HEK293 (cell line): ENCODE results near the gene TRIM2.

Experiments
- CTCF ChIA-PET: fragments of 350-600 bp; formaldehyde crosslinking; extraction: SDS; loops from one replicate; lab custom pipeline; 2021; ENCODE audit warnings: antibody characterized with exemption; lab: Yijun Ruan, JAX
- POLR2A ChIA-PET: fragments of 300-600 bp; formaldehyde crosslinking; extraction: SDS; loops from one replicate; lab custom pipeline; 2020; ENCODE audit warnings: antibody characterized with exemption, inconsistent platforms; lab: Yijun Ruan, JAX
- H3K27ac ChIP-seq: fragments of 200-500 bp; sonication (Bioruptor generic); 2 replicates; pipeline ENCODE4 v1.5.1; 2014; ENCODE audit warnings: low read depth, low read length, control low read depth, inconsistent platforms; ENCODE audit errors: extremely low read depth
- H3K36me3 ChIP-seq, 2 experiments: fragments of 200-500 bp in 1 of 2; sonication (Bioruptor generic) in 1 of 2; 1 replicate in 1 of 2; 2 replicates in 1 of 2; pipeline ENCODE4 v1.5.1; 2014 to 2017; ENCODE audit warnings: inconsistent platforms in 2 of 2, low read length in 2 of 2; ENCODE audit not compliant: control insufficient read depth in 2 of 2, insufficient read depth in 1 of 2
- H3K4me1 ChIP-seq: fragments of 200-500 bp; sonication (Bioruptor generic); 2 replicates; pipeline ENCODE4 v1.5.1; 2014; ENCODE audit warnings: mild to moderate bottlenecking, low read length, inconsistent platforms; ENCODE audit not compliant: control insufficient read depth, insufficient read depth
- H3K4me3 ChIP-seq: 2 replicates; pipeline ENCODE4 v1.5.1; 2011; ENCODE audit warnings: low read depth, mild to moderate bottlenecking, control low read depth, low read length, moderate library complexity
- H3K9me3 ChIP-seq: fragments of 200-500 bp; sonication (Bioruptor generic); 2 replicates; pipeline ENCODE4 v1.5.1; 2014; ENCODE audit warnings: low read depth, low read length, inconsistent platforms; ENCODE audit not compliant: control insufficient read depth, insufficient read depth
- BCL11A ChIP-seq: fragments of 450-650 bp; formaldehyde crosslinking; IDR thresholded peaks from 2 replicates; pipeline ENCODE4 v1.5.1; 2016; ENCODE audit warnings: low read depth, missing biosample characterization, missing genetic modification characterization
- HOXA7 ChIP-seq: sonication (generic); formaldehyde crosslinking; IDR thresholded peaks from 2 replicates; pipeline ENCODE4 v1.8.1; 2022; ENCODE audit warnings: missing genetic modification reagents, borderline replicate concordance
- PRDM1 ChIP-seq: fragments of 450-650 bp; formaldehyde crosslinking; IDR thresholded peaks from 2 replicates; pipeline ENCODE4; 2016; ENCODE audit warnings: missing biosample characterization, missing genetic modification characterization
- WT1 ChIP-seq: fragments of 450-650 bp; formaldehyde crosslinking; IDR thresholded peaks from 2 replicates; pipeline ENCODE4 v1.5.1; 2016; ENCODE audit warnings: missing biosample characterization, missing genetic modification characterization
- ZNF10 ChIP-seq: fragments of 450-650 bp; formaldehyde crosslinking; IDR thresholded peaks from 2 replicates; pipeline ENCODE4 v1.5.1; 2017; ENCODE audit warnings: missing biosample characterization, missing genetic modification characterization
- ZNF169 ChIP-seq: fragments of 450-650 bp; formaldehyde crosslinking; IDR thresholded peaks from 2 replicates; pipeline ENCODE4 v1.5.1; 2016; ENCODE audit warnings: missing biosample characterization, missing genetic modification characterization
- ZNF23 ChIP-seq: fragments of 450-650 bp; formaldehyde crosslinking; IDR thresholded peaks from 2 replicates; pipeline ENCODE4 v1.5.1; 2016; ENCODE audit warnings: missing biosample characterization, missing genetic modification characterization, borderline replicate concordance
- ZNF239 ChIP-seq: fragments of 450-650 bp; formaldehyde crosslinking; IDR thresholded peaks from 2 replicates; pipeline ENCODE4 v1.5.1; 2016; ENCODE audit warnings: missing biosample characterization, missing genetic modification characterization
- ZNF366 ChIP-seq: fragments of 450-650 bp; formaldehyde crosslinking; conservative IDR thresholded peaks from 2 replicates; pipeline ENCODE4 v1.5.1; 2016; ENCODE audit warnings: missing biosample characterization, missing genetic modification characterization
- ZNF404 ChIP-seq: fragments of 450-650 bp; formaldehyde crosslinking; IDR thresholded peaks from 2 replicates; pipeline ENCODE4 v1.5.1; 2017; ENCODE audit warnings: missing biosample characterization, missing genetic modification characterization
- ZNF426 ChIP-seq: fragments of 450-650 bp; formaldehyde crosslinking; IDR thresholded peaks from 2 replicates; pipeline ENCODE4 v1.5.1; 2017; ENCODE audit warnings: missing biosample characterization, missing genetic modification characterization, mild to moderate bottlenecking, inconsistent platforms, moderate library complexity
- ZNF555 ChIP-seq: fragments of 450-650 bp; formaldehyde crosslinking; conservative IDR thresholded peaks from 2 replicates; pipeline ENCODE4 v1.5.1; 2017; ENCODE audit warnings: missing biosample characterization, mild to moderate bottlenecking, missing genetic modification characterization, inconsistent platforms
- ZNF561 ChIP-seq: fragments of 450-650 bp; IDR thresholded peaks from 2 replicates; pipeline ENCODE4 v1.5.1; 2018; ENCODE audit warnings: missing biosample characterization, missing genetic modification characterization, borderline replicate concordance
- ZNF600 ChIP-seq: fragments of 450-650 bp; formaldehyde crosslinking; IDR thresholded peaks from 2 replicates; pipeline ENCODE4 v1.5.1; 2016; ENCODE audit warnings: missing biosample characterization, missing genetic modification characterization
- ZNF624 ChIP-seq: fragments of 450-650 bp; formaldehyde crosslinking; IDR thresholded peaks from 2 replicates; pipeline ENCODE4 v1.5.1; 2017; ENCODE audit warnings: missing biosample characterization, missing genetic modification characterization
- ZNF626 ChIP-seq: fragments of 450-650 bp; sonication (Bioruptor Pico); formaldehyde crosslinking; IDR thresholded peaks from 2 replicates; pipeline ENCODE4 v1.5.1; 2018; ENCODE audit warnings: missing biosample characterization, missing genetic modification characterization, inconsistent platforms
- ZSCAN30 ChIP-seq: fragments of 450-650 bp; IDR thresholded peaks from 2 replicates; pipeline ENCODE4 v1.5.1; 2018; ENCODE audit warnings: missing biosample characterization, mild to moderate bottlenecking, missing genetic modification characterization, moderate library complexity
- TF ChIP-seq, protein P1 (sequence below): fragments of 450-650 bp; formaldehyde crosslinking; IDR thresholded peaks from 2 replicates; pipeline ENCODE4 v1.5.1; 2016; ENCODE audit warnings: missing biosample characterization, missing genetic modification characterization
- TF ChIP-seq, protein P2 (sequence below): fragments of 450-650 bp; formaldehyde crosslinking; IDR thresholded peaks from 2 replicates; pipeline ENCODE4 v1.5.1; 2016; ENCODE audit warnings: missing biosample characterization, missing genetic modification characterization
- TF ChIP-seq, protein P3 (sequence below): fragments of 450-650 bp; formaldehyde crosslinking; IDR thresholded peaks from 2 replicates; pipeline ENCODE4 v1.5.1; 2016; ENCODE audit warnings: missing biosample characterization, missing genetic modification characterization
- TF ChIP-seq, protein P4 (sequence below): fragments of 450-650 bp; IDR thresholded peaks from 2 replicates; pipeline ENCODE4 v1.5.1; 2018; ENCODE audit warnings: missing biosample characterization, mild to moderate bottlenecking, missing genetic modification characterization
- TF ChIP-seq, protein P5 (sequence below): fragments of 450-650 bp; formaldehyde crosslinking; IDR thresholded peaks from 2 replicates; pipeline ENCODE4 v1.5.1; 2017; ENCODE audit warnings: missing biosample characterization, missing genetic modification characterization

The TRIM2 gene

DNA sequence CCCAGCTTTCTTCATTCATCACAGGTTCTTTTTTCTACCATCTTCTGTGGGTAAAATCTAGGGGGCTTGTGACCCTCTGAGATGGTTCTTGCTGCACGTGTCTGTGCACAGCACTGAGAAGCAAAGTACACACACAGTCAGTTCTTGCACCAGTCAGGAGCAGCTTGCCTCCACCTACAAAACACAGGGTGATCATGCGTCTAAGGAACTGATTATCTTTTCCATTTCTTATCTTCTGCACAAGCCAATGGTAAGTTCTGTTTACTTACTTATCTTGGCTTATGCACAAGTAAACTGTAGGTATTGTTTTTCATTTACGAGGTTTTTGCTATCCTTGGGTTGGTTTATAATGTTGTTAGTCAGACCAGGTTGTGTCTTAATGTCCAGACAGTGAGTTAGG is 40.7 kb downstream of the TRIM2 start:
- H3K36me3 ChIP-seq, result peaks cover 0 to under 1% of the 10 kb centered on the region in 2 experiments; a peak in 2 of 3 replicates
- no peak overlapping the region for H3K4me3 ChIP-seq
- no peaks in the 10 kb centered on the region for H3K9me3 ChIP-seq
- H3K27ac ChIP-seq, result no peak overlapping the region
- TF ChIP-seq, protein P1, sequence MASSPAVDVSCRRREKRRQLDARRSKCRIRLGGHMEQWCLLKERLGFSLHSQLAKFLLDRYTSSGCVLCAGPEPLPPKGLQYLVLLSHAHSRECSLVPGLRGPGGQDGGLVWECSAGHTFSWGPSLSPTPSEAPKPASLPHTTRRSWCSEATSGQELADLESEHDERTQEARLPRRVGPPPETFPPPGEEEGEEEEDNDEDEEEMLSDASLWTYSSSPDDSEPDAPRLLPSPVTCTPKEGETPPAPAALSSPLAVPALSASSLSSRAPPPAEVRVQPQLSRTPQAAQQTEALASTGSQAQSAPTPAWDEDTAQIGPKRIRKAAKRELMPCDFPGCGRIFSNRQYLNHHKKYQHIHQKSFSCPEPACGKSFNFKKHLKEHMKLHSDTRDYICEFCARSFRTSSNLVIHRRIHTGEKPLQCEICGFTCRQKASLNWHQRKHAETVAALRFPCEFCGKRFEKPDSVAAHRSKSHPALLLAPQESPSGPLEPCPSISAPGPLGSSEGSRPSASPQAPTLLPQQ (tag by site-specific recombination), result no peak
- no peak for TF ChIP-seq ZNF169 (tag by site-specific recombination)
- TF ChIP-seq ZNF624, result no peak
- no peak for TF ChIP-seq ZNF426 (tag by site-specific recombination)
- H3K4me1 ChIP-seq, result peaks cover 39% of the 10 kb centered on the region
- ChIA-PET POLR2A (no interaction called here), CTCF (no interaction called here)

DNA sequence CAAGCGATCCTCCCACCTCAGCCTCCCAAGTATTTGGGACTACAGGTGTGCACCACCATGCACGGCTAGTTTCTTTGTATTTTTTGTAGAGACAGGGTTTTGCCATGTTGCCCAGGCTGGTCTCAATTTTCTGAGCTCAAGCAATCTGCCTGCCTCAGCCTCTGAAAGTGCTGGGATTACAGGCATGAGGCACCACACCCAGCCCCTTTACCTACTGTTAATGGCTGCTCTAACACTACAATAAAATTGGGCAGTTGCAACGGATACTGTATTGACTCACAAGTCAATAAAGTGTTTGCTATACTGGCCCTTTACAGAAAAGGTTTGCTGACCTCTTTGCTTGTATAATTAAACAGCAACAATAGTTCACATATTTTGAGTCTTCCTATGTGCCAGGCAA is 41.5 kb downstream of the TRIM2 start:
- CTCF ChIA-PET, result interaction anchor here (0.5 kb wide), 1 partner anchor 309 kb away, joined by 3 read pairs; no protein-coding TSS in a partner anchor
- Histone ChIP-seq H3K4me1 (peaks cover 39% of the 10 kb centered on the region), H3K36me3 (no peaks in the 10 kb centered on the region), H3K4me3 (no peak overlapping the region), H3K9me3 (no peaks in the 10 kb centered on the region), H3K27ac (no peak overlapping the region)
- POLR2A ChIA-PET, result no interaction called here
- TF ChIP-seq ZSCAN30, result no peak
- TF ChIP-seq, protein P2, sequence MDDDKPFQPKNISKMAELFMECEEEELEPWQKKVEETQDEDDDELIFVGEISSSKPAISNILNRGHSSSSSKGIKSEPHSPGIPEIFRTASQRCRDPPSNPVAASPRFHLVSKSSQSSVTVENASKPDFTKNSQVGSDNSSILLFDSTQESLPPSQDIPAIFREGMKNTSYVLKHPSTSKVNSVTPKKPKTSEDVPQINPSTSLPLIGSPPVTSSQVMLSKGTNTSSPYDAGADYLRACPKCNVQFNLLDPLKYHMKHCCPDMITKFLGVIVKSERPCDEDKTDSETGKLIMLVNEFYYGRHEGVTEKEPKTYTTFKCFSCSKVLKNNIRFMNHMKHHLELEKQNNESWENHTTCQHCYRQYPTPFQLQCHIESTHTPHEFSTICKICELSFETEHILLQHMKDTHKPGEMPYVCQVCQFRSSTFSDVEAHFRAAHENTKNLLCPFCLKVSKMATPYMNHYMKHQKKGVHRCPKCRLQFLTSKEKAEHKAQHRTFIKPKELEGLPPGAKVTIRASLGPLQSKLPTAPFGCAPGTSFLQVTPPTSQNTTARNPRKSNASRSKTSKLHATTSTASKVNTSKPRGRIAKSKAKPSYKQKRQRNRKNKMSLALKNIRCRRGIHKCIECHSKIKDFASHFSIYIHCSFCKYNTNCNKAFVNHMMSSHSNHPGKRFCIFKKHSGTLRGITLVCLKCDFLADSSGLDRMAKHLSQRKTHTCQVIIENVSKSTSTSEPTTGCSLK (tag by site-specific recombination), result no peak
- TF ChIP-seq ZNF600 (tag by site-specific recombination), result no peak
- TF ChIP-seq, protein P3, sequence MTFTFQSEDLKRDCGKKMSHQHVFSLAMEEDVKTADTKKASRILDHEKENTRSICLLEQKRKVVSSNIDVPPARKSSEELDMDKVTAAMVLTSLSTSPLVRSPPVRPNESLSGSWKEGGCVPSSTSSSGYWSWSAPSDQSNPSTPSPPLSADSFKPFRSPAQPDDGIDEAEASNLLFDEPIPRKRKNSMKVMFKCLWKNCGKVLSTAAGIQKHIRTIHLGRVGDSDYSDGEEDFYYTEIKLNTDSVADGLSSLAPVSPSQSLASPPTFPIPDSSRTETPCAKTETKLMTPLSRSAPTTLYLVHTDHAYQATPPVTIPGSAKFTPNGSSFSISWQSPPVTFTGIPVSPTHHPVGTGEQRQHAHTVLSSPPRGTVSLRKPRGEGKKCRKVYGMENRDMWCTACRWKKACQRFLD (tag by site-specific recombination), result no peak
- TF ChIP-seq ZNF239 (tag by site-specific recombination), result no peak
- no peak for TF ChIP-seq ZNF404 (tag by site-specific recombination)
- TF ChIP-seq, protein P4, sequence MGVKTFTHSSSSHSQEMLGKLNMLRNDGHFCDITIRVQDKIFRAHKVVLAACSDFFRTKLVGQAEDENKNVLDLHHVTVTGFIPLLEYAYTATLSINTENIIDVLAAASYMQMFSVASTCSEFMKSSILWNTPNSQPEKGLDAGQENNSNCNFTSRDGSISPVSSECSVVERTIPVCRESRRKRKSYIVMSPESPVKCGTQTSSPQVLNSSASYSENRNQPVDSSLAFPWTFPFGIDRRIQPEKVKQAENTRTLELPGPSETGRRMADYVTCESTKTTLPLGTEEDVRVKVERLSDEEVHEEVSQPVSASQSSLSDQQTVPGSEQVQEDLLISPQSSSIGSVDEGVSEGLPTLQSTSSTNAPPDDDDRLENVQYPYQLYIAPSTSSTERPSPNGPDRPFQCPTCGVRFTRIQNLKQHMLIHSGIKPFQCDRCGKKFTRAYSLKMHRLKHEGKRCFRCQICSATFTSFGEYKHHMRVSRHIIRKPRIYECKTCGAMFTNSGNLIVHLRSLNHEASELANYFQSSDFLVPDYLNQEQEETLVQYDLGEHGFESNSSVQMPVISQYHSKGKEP, result no peak
- no peak for TF ChIP-seq ZNF23 (tag by site-specific recombination)
- TF ChIP-seq, protein P5, sequence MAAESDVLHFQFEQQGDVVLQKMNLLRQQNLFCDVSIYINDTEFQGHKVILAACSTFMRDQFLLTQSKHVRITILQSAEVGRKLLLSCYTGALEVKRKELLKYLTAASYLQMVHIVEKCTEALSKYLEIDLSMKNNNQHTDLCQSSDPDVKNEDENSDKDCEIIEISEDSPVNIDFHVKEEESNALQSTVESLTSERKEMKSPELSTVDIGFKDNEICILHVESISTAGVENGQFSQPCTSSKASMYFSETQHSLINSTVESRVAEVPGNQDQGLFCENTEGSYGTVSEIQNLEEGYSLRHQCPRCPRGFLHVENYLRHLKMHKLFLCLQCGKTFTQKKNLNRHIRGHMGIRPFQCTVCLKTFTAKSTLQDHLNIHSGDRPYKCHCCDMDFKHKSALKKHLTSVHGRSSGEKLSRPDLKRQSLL (tag by site-specific recombination), result no peak
- TF ChIP-seq WT1 (tag by site-specific recombination), result no peak
- TF ChIP-seq HOXA7 (CRISPR knock-in tag), result no peak
- no peak for TF ChIP-seq PRDM1 (tag by site-specific recombination)
- no peak for TF ChIP-seq ZNF426 (tag by site-specific recombination)
- TF ChIP-seq ZNF10, result no peak
- TF ChIP-seq BCL11A (tag by site-specific recombination), result no peak
- TF ChIP-seq ZNF561, result no peak
- TF ChIP-seq ZNF366 (tag by site-specific recombination), result no peak
- no peak for TF ChIP-seq ZNF626 (tag by site-specific recombination)
- TF ChIP-seq ZNF555 (tag by site-specific recombination), result no peak
